Measurements from ENCODE around the gene SAPCD2. TPM values are rescaled to one million over a fixed set of nuclear protein-coding genes. Genes with fewer than 3 reads are reported as not detected.

Gene SAPCD2
- polyA plus RNA-seq, 1 donor (not counting 4 experiments of a cell fraction or from before 2014, with no cell fraction given), result 1.6 TPM

DNA sequence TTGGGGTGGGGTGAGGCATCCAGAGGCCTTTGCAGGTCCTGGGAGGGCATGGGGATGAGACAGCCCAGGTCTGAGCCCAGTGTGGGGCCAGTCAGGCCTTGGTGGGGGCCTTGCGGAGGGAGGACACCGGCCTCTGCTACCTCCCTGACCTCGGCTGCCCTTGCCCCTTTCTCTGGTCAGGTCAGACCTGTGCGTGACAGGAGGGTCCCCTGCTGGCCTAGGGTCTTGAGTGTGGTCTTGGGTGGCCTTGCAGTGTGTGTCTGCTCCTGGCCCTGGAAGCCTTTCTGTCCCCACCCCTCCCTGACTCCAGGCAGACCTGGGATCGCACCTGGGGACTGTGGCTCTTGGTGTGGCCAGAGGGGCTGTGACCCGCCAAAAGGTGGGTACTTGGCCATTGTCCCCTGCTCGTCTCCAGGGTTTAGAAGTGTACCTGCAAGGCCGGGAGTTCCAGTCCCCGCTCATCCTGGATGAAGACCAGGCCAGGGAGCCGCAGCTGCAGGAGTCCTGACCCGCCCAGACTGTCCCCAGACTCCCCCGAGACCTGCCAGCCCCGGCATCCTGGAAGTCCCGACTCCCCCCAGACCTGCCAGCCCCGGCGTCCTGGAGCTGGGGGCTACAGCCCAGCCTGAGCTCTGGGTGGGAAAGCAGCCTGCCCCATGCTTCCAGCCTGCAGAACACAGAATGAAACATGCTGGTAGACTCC, 12.0 kb upstream of the SAPCD2 start:
- Histone ChIP-seq H3K27ac (ENCODE audit: control insufficient read depth, insufficient read depth, low read length) (no peak overlapping the region), H3K4me3 (ENCODE audit: control insufficient read depth in 2 of 3, extremely low read depth in 1 of 3, insufficient read depth in 2 of 3, low read depth in 1 of 3, low read length in 3 of 3) (no peak overlapping the region), H2AFZ (ENCODE audit: control insufficient read depth, low read length) (no peak overlapping the region), H3K4me2 (ENCODE audit: control insufficient read depth, extremely low read depth, insufficient read depth, low read depth, low read length) (no peak overlapping the region), H3K79me2 (ENCODE audit: control insufficient read depth, insufficient read depth, low read length) (peaks cover under 1% of the 10 kb centered on the region), H3K36me3 (ENCODE audit: control insufficient read depth in 2 of 2, extremely low read depth in 1 of 2, insufficient read depth in 2 of 2, low read length in 2 of 2) (peaks cover 3 to 7% of the 10 kb centered on the region in 2 experiments), H4K20me1 (ENCODE audit: control insufficient read depth, extremely low read depth, insufficient read depth, low read length) (no peaks in the 10 kb centered on the region), H3K9me1 (ENCODE audit: control insufficient read depth, extremely low read depth, insufficient read depth, low read length) (peaks cover 2% of the 10 kb centered on the region), H3K9me3 (ENCODE audit: control insufficient read depth, low read depth, low read length) (no peaks in the 10 kb centered on the region), H3K9ac (ENCODE audit: control insufficient read depth, extremely low read depth, insufficient read depth, low read length) (no peak overlapping the region), H3K4me1 (ENCODE audit: control insufficient read depth, extremely low read depth, insufficient read depth, low read length) (peaks cover 45% of the 10 kb centered on the region), H3K27me3 (ENCODE audit: control insufficient read depth, extremely low read depth, insufficient read depth, low read length) (no peaks in the 10 kb centered on the region)
- no peak for DNase-seq (ENCODE audit: low read depth, low spot score)
- TF ChIP-seq, protein P1, sequence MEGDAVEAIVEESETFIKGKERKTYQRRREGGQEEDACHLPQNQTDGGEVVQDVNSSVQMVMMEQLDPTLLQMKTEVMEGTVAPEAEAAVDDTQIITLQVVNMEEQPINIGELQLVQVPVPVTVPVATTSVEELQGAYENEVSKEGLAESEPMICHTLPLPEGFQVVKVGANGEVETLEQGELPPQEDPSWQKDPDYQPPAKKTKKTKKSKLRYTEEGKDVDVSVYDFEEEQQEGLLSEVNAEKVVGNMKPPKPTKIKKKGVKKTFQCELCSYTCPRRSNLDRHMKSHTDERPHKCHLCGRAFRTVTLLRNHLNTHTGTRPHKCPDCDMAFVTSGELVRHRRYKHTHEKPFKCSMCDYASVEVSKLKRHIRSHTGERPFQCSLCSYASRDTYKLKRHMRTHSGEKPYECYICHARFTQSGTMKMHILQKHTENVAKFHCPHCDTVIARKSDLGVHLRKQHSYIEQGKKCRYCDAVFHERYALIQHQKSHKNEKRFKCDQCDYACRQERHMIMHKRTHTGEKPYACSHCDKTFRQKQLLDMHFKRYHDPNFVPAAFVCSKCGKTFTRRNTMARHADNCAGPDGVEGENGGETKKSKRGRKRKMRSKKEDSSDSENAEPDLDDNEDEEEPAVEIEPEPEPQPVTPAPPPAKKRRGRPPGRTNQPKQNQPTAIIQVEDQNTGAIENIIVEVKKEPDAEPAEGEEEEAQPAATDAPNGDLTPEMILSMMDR (optimal IDR thresholded peaks at IDR 0.05 in 1 of 3, IDR thresholded peaks at IDR 0.05 in 1 of 3, conservative IDR thresholded peaks at IDR 0.05 in 1 of 3; ENCODE audit: extremely low read depth in 1 of 3, insufficient read depth in 2 of 3, low read length in 3 of 3), result no peak
- TF ChIP-seq EZH2 (IDR thresholded peaks at IDR 0.05; ENCODE audit: low read length), result no peak
- dilution Hi-C loops (cut with MboI; ENCODE audit: extremely low pct_ligation_motif_present, low sequenced_read_pairs), result no loop called here
- no peak for FAIRE-seq

DNA sequence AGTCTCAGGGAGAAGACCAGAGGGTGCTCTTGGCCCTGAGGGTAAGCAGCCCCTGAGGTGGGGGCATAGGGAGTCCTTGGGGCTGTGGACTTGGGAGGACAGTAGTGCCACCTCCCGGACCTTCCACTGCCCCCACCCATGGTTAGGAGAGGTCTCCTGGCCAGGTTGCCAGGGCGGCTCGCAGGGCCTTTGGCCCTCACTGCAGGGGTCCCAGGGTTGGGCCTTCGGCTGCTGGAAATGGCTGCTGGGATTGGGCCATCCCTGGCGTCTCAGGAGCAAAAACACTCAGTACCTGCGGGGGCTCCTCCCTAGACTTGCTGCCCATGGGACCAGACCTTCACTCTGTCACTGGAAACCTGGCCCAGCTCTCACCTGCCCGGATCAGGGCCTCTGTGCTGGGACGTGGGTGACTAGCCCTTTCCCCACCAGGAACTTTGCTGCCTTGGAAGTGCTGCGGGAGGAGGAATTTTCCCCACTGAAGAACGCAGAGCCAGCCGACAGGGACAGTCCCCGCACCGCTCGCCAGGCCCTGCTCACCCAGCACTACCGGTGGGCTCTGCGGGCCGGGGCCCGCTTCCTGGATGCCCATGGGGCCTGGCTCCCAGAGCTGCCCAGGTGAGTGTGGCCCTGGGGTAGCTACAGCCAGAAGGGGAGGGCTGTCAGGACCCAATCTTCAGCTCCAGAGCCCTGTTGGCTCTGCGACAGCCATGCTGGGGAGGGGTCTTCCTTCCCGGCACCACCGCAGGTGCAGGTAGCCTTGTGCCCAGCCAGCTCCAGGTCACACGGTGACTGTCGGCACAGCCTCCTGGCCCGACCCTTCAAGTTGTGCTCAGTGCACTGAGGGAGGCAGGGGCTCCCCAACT, 10.1 kb upstream of the SAPCD2 start:
- H3K9me1 ChIP-seq (ENCODE audit: control insufficient read depth, extremely low read depth, insufficient read depth, low read length), result peaks cover 2% of the 10 kb centered on the region
- no peak overlapping the region for H3K9ac ChIP-seq (ENCODE audit: control insufficient read depth, extremely low read depth, insufficient read depth, low read length)
- no peaks in the 10 kb centered on the region for H4K20me1 ChIP-seq (ENCODE audit: control insufficient read depth, extremely low read depth, insufficient read depth, low read length)
- no peak overlapping the region for H3K27ac ChIP-seq (ENCODE audit: control insufficient read depth, insufficient read depth, low read length)
- DNase-seq (ENCODE audit: low read depth, low spot score) (no peak), FAIRE-seq (no peak)
- H3K4me3 ChIP-seq (ENCODE audit: control insufficient read depth in 2 of 3, extremely low read depth in 1 of 3, insufficient read depth in 2 of 3, low read depth in 1 of 3, low read length in 3 of 3), result no peak overlapping the region
- H3K79me2 ChIP-seq (ENCODE audit: control insufficient read depth, insufficient read depth, low read length), result no peaks in the 10 kb centered on the region
- H3K27me3 ChIP-seq (ENCODE audit: control insufficient read depth, extremely low read depth, insufficient read depth, low read length), result no peaks in the 10 kb centered on the region
- H2AFZ ChIP-seq (ENCODE audit: control insufficient read depth, low read length), result no peak overlapping the region
- peaks cover 3 to 7% of the 10 kb centered on the region in 2 experiments for H3K36me3 ChIP-seq (ENCODE audit: control insufficient read depth in 2 of 2, extremely low read depth in 1 of 2, insufficient read depth in 2 of 2, low read length in 2 of 2)
- dilution Hi-C loops (cut with MboI; ENCODE audit: extremely low pct_ligation_motif_present, low sequenced_read_pairs), result no loop called here
- no peak overlapping the region for H3K4me2 ChIP-seq (ENCODE audit: control insufficient read depth, extremely low read depth, insufficient read depth, low read depth, low read length)
- H3K4me1 ChIP-seq (ENCODE audit: control insufficient read depth, extremely low read depth, insufficient read depth, low read length), result peaks cover 38% of the 10 kb centered on the region
- no peaks in the 10 kb centered on the region for H3K9me3 ChIP-seq (ENCODE audit: control insufficient read depth, low read depth, low read length)
- TF ChIP-seq, protein P1 (optimal IDR thresholded peaks at IDR 0.05 in 1 of 3, IDR thresholded peaks at IDR 0.05 in 1 of 3, conservative IDR thresholded peaks at IDR 0.05 in 1 of 3; ENCODE audit: extremely low read depth in 1 of 3, insufficient read depth in 2 of 3, low read length in 3 of 3), result no peak
- no peak for TF ChIP-seq EZH2 (IDR thresholded peaks at IDR 0.05; ENCODE audit: low read length)
